Cardiac muscle cell (in vitro differentiated cells and primary cell): ENCODE measurements around the gene MBNL2. TPM values are rescaled to one million over a fixed set of nuclear protein-coding genes. Genes with fewer than 3 reads are reported as not detected.
A peak's percentile ranks its signal among the peaks of the same experiment; 100 is the strongest.

Experiments
- DNase-seq, 2 donors: peaks; one replicate each; pipeline versions ENCODE4 v3.0.0 to v3.0.0-alpha.2; 2010 to 2017; ENCODE audit warnings: low read depth in 1 of 2, low spot score in 1 of 2
- H3K27ac ChIP-seq: fragments of 200-600 bp; sonication (generic); 2 replicates; pipeline ENCODE4 v1.5.1; 2016
- H3K27me3 ChIP-seq: fragments of 200-600 bp; sonication (generic); 2 replicates; pipeline ENCODE4 v1.6.0; 2016; ENCODE audit warnings: control low read depth
- H3K36me3 ChIP-seq: fragments of 200-600 bp; sonication (generic); 2 replicates; pipeline ENCODE4 v1.5.1; 2016; ENCODE audit warnings: control low read depth
- H3K4me1 ChIP-seq: fragments of 200-600 bp; sonication (generic); 2 replicates; pipeline ENCODE4 v1.8.1; 2017; ENCODE audit warnings: low read depth, mild to moderate bottlenecking, mixed run types
- H3K4me3 ChIP-seq: fragments of 200-600 bp; sonication (generic); 2 replicates; pipeline ENCODE4 v1.5.1; 2016; ENCODE audit warnings: mild to moderate bottlenecking
- H3K9me3 ChIP-seq: fragments of 200-600 bp; sonication (generic); 2 replicates; pipeline ENCODE4 v1.5.1; 2017; ENCODE audit warnings: low read depth, mild to moderate bottlenecking, control low read depth
- CTCF ChIP-seq: IDR thresholded peaks from 2 replicates; pipeline ENCODE4 v1.5.1; 2012; ENCODE audit warnings: low read depth, mild to moderate bottlenecking, low read length
- polyA plus RNA-seq: library from polyadenylated mRNA; unstranded; fragments of >200 nt; fragmentation: Nextera tagmentation; extraction: Ambion mirVana; gene quantifications from 2 replicates; pipeline ENCODE4 v1.2.1, GENCODE V29; 2016
- total RNA-seq: library from RNA; depleted of rRNA; stranded (reverse); fragments of >200 nt; gene quantifications from 2 replicates; pipeline ENCODE4 v1.2.3, GENCODE V29; 2016

Gene MBNL2
- total and polyA plus RNA-seq, 2 experiments from 2014 or later, result 15.2 to 27.8 TPM

GRCh38 chr13:97434397-97435201 is 212.5 kb downstream of the MBNL2 start:
- Histone ChIP-seq H3K9me3 (no peaks in the 10 kb centered on the region), H3K36me3 (no peaks in the 10 kb centered on the region), H3K27ac (peak overlapping the region; percentile 73), H3K4me3 (peak overlapping the region; percentile 92), H3K27me3 (no peaks in the 10 kb centered on the region), H3K4me1 (peaks cover 20% of the 10 kb centered on the region)
- TF ChIP-seq CTCF, result no peak
- DNase-seq, result peak; percentile 33 to 71

GRCh38 chr13:97435323-97435722 is 213.2 kb downstream of the MBNL2 start:
- TF ChIP-seq CTCF, result no peak
- Histone ChIP-seq H3K4me1 (peaks cover 20% of the 10 kb centered on the region), H3K9me3 (no peaks in the 10 kb centered on the region), H3K27ac (peak overlapping the region; percentile 73), H3K36me3 (no peaks in the 10 kb centered on the region), H3K4me3 (peak overlapping the region; percentile 92), H3K27me3 (no peaks in the 10 kb centered on the region)
- no peak for DNase-seq

GRCh38 chr13:97435794-97436193 is 213.7 kb downstream of the MBNL2 start:
- peaks cover 20% of the 10 kb centered on the region for H3K4me1 ChIP-seq
- no peak for TF ChIP-seq CTCF
- no peaks in the 10 kb centered on the region for H3K9me3 ChIP-seq
- H3K27ac ChIP-seq, result no peak overlapping the region
- no peaks in the 10 kb centered on the region for H3K27me3 ChIP-seq
- peak in 1 of 2 donors; percentile 25 for DNase-seq
- H3K4me3 ChIP-seq, result peak overlapping the region; percentile 92
- no peaks in the 10 kb centered on the region for H3K36me3 ChIP-seq

GRCh38 chr13:97436845-97437244 is 214.7 kb downstream of the MBNL2 start:
- no peak overlapping the region for H3K27ac ChIP-seq
- H3K4me1 ChIP-seq, result peaks cover 14% of the 10 kb centered on the region
- peak overlapping the region; percentile 92 for H3K4me3 ChIP-seq
- DNase-seq, result no peak
- H3K36me3 ChIP-seq, result no peaks in the 10 kb centered on the region
- no peak for TF ChIP-seq CTCF
- H3K9me3 ChIP-seq, result no peaks in the 10 kb centered on the region
- H3K27me3 ChIP-seq, result no peaks in the 10 kb centered on the region

GRCh38 chr13:97437729-97438128 is 215.6 kb downstream of the MBNL2 start:
- no peak for TF ChIP-seq CTCF
- Histone ChIP-seq H3K27me3 (no peaks in the 10 kb centered on the region), H3K36me3 (no peaks in the 10 kb centered on the region), H3K9me3 (no peaks in the 10 kb centered on the region), H3K4me3 (no peak overlapping the region), H3K27ac (no peak overlapping the region), H3K4me1 (peaks cover 11% of the 10 kb centered on the region)
- DNase-seq, result no peak
